NCI-H69 (cell line): ENCODE measurements around the gene BTG3.

Experiments
- DNase-seq: peaks from one replicate; lab custom pipeline; 2025; lab: John Stamatoyannopoulos, UW

Gene BTG3, protein sequence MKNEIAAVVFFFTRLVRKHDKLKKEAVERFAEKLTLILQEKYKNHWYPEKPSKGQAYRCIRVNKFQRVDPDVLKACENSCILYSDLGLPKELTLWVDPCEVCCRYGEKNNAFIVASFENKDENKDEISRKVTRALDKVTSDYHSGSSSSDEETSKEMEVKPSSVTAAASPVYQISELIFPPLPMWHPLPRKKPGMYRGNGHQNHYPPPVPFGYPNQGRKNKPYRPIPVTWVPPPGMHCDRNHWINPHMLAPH

DNA sequence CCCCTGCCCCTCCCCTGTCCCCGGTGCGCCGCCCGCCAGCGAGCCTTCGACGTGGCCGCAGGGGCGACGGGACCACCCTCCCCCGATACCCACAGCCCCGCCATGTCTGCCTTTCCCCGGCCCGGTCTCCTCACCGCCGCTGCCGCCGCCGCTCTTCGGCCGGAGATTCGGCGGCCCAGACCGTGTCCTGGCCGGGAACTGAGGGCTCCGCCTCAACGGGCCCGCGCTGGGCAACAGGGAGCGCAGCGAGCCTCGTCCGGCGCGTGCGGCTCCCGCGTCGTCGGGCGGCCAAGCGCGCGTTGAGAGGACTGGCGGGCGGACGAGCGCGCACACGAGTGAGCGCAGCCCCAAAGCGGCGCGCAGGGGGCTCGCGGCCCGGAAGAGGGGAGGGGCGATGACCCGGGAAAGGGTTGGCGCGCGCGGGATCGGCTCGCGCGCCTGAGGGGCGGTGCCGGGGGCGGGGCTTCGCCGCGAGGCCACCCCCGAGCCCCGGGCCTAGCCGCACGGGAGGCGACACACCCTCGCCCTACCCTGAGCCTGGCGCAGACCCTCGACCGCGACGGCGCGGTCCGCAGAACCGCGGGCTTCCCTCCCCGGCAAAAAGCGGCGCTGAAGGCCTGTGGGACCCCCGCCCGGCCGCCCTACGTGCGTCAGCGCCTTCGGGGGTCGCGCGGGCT lies at the start of gene BTG3:
TSS of gene BTG3 (minus strand) at position 337 of the 677 bp plus-strand sequence. CDS start 3,757 bp downstream, outside the sequence.
- DNase-seq: peak; percentile 98

DNA sequence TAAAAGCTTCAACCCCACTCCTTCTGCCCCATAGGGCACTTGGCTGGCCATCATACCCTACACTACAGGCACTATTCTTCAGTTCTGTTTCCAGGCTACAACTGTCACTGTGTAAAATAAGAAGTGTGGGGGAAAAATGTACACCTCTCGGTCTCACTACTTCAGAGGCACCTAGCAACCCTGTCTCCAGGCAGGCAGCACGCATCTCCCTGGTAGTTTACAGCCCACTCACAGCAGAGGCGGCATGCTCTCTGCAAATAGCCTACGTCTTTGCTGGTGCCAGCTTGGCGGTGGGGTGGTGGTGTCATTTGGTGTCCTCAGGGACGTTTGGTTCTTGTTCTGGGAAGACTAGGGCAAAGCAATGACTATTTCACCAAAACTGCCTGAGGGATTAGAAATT lies 48.2 kb upstream of the BTG3 start:
- peak; percentile 48 for DNase-seq

DNA sequence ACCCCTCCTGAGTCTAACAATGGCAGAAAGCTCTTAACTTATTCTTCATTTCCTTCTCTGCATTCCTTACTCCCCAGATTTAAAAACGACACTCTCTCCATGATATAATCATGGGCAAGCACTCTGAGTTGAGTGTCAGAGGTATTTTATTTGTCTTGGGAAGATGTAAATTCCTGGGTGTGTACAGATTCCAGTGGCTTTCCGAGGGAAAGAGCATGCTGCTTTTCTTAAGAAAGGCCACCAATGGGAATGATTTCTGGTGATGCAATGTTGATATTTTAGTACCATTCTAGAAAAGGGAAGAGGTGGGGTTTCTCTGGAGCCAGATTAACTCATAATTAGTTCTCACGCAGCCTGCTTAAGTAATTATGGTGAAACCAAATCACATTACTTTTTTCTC lies 47.8 kb upstream of the BTG3 start:
- peak; percentile 51 for DNase-seq

DNA sequence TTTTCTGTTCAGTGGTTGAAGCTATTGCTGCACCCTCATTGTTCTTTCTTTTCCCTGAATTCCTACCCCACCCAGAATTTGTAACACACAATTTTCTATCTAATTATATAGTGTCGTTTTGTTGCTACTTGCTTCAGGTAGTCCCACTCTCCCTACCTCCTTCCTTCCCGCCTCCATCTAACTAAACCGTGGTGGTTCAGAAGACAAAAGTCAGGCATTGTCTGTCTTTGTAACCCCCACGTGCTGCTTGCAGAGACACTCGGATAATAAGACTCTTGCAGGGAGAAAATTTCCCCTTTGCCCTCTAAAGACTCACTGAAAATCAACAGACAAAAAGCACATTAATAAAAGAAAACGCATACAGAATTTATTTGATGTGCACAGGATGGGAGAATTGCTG lies 46.2 kb upstream of the BTG3 start:
- DNase-seq: peak; percentile 77

DNA sequence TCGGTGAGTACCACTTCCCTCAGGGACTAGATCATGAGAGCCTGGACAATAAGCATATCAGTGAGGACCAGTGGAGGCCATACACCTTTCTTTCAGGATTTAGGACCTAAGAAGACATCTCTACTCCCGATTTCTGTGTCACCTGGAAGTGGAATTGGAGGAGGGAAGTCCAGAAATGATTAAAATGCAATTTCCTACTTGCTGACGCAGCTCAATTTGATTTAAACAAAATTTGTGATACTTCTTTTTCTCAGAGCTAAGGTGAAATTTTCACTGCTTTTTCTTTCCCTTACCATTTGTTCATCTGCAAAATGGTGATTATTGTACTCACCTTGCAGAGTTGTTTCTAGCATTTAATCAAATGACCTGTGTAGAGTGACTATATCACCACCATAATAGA lies 38.8 kb upstream of the BTG3 start:
- DNase-seq: no peak

DNA sequence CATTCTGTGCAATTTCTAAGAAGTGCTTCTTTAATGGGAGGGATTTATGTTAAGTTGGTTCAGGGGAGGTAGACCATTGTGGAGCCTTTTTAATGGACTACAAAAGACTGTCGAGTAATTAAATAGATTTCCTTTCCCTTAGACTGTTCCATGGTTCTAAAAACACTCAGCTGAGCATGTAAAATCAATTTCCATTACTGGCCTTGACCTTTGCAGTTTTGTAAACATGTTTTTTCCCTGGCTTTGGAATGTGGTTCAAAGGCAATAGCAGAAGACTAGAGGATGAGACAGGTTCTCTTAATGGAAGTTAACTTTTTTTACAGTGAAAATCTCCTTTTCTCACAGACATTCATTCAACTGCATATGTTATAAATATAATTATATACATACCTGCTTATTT lies 37.6 kb upstream of the BTG3 start:
- DNase-seq: peak; percentile 64

DNA sequence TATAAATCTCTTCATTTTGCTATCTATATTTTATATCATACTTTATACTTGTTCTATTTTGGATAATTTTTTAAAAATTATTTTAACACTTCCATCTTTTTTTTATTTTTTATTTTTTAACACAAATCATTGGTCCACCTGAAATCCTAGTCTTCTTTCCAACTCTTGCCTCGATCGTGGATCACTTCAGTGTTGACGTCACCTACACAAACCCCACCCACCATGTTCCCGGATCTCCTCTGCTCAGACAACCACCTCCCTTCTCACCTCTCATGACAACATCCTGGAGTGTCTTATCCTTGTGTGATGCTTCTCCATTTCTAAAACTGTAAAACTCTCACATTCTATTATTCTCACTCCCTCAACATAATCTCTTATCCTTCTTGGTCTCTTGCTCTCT lies 34.1 kb upstream of the BTG3 start:
- DNase-seq: no peak

DNA sequence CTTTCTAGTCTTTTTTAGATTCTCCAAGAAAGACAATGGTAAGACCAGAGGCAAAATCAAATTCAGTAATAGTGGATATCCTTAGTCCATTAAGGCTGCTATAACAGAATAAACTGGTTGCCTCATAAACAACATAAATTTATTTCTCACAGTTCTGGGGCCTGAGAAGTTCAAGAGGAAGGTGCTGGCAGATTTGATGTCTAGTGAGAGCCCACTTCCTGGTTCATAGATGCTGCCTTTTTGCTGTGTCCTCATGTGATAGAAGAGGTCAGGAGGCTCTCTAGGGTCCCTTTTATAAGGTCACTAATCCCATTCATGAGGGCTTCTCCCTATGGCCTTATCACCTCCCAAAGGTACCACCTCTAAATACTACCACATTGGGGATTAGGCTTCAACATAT lies 31.5 kb upstream of the BTG3 start:
- DNase-seq: no peak

DNA sequence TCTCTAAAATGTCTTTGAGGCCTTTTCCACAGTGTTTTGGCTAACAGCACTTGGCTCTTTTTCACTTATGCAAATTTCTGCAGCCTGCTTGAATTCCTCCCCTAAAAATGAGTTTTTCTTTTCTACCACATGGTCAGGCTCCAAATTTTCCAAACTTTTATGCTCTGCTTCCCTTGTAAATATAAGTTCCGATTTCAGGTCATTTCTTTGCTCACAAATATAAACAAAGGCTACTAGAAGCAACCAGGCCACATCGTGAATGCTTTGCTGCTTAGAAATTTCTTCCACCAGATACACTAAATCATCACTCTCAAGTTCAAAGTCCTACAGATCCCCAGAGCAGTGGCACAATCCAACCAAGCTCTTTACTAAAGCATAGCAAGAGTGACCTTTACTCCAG lies 28.1 kb upstream of the BTG3 start:
- no peak for DNase-seq

DNA sequence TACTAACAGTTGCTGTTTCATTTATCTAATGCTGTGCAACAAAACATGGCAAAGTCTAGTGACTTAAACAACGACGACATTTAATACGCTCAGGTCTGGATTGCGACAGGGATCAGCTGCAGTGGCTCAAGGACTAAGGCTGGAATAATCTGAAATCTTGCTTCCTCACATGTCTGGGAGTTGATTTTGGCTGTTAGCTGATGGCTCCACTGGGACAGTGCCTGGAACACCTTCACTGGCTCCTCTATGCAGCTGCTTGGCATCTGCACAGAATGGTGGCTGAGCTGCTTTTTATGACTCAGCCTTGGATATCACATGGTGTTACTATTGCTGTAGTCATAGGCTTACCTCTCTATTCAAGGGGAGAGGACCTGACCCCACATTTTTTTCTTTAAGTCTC lies 24.0 kb upstream of the BTG3 start:
- no peak for DNase-seq

DNA sequence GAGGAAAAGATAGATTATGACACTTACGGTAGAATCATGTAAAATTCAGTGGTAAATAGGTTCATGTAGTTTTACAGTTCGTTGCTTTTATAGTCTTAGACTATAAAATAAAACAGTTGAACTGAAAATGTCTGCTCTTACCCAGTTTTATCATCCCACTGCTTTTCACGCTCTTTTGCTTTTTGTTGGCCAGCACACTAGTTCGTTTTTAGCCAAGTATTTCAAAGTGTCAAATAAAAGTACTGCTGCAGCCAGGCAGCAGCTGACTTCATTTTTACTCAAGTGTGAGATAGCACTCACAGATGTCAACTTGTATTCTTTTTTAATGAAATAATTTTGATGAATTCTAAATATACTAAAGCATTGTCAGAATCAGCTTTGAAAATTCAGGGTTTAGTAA lies 18.5 kb upstream of the BTG3 start:
- no peak for DNase-seq

DNA sequence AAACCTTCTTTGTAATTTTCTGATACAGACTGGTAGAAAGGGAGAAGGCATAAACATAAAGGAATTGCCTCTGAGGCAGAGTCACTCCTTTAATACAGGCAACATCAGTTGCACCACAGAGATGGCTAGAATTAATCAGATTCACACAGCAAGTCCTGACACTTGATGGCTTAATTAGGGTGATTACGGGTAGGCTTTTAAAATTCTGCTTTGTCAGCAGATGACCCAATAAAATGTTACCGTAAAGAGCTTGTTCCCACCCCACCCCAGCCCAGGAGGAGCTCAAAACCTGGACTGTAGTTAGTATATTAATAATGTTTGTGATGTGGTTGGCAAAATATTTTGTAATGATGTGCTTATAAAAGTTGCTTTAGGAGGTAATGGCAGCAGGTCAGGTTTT lies 9.3 kb upstream of the BTG3 start:
- DNase-seq: no peak

DNA sequence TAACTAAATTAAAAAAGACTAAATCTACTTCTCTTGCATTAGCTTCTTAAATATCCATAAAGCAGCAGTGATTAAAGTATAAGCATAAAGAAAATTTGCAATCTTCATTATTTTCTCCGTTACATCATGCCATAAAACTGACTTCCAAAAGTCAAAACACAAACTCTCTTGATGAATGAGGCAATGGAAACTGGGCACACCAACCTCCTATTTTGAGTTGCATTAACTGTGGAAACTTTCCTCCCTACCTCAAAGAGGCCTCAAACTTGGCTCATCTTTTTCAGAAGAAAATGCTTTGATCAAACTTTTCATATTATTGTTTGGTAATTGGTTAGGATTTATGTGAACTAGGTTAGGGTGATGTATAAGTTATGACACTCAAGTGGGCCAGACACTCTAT lies 4.1 kb upstream of the BTG3 start:
- no peak for DNase-seq

DNA sequence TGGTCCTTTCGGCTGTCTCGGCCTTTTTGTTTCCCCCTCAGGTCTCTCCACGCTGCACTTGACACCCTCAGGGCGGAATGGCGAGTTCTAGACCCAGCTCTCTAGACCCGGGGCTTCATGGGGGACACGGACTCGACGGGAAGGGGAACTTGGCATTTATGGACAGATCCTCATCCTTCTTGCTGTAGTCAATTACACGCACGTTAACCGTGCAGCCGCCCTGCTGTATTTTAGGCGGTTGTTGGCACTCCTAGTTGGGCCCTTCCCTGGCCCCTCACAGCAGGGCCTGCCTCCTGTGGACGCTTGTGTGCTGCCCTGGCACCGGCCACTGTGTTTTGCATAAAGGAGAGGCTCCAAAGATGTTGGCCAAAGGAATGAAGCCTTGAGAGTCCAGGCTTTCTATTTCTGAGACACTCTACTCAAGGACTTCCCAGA lies 558 bp upstream of the BTG3 start:
- peak; percentile 88 for DNase-seq

DNA sequence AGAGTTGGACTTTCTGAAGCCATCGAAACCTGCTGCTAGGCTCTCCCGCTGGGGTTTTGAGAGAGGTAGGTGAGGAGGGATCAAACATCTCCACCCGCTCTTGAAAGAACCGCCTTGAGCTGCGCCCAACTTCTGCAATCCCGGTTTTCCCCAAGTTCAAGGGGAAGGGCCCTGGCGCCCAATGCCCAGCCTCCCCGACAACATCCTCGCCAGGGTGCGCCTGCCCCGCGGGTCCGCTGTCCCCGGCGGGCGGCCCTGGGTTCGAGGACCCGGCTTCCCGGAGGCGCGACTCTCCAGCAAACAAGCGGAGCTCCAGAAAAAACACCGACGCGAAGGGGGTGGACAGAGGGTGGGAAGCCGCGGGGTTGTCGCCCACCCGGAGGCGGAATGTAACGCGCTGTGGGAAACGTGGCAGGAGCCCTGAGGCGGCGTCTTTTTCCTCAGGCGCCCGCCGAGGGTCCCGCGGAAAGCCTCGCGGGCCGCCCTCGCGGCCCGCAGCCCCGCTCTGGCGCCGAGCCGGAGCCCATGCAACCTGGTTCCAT lies 607 bp downstream of the BTG3 start:
- DNase-seq: peak; percentile 75

DNA sequence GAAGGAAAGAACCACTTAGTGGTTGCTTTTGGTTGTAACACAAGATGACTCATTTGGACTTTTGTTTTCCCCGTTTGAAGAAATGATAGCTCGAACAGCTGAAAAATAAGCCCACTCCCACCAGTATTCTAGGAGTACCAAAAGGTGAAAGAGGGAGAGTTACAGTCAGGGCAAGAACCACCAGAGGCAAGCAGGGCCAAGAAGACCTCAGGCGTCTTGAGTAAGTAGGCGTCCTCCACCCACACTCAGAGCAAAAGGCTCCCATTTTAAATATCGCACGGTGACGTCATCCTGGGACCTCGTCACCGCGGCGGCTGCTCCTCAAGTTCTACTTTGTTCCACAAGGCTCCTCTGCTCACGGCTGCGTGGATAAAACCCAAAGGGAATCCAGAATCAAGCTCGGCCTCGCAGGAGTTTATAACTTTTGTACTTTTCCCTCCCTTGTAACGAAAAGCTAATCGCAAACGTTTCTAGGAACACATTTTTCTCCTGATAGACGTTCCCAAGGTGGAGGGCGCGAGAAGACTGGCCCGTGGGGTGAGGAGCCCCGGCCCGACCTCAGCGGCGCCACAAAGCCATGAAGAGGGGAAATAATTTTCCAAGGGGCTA lies 1.2 kb downstream of the BTG3 start:
- DNase-seq: peak; percentile 93

DNA sequence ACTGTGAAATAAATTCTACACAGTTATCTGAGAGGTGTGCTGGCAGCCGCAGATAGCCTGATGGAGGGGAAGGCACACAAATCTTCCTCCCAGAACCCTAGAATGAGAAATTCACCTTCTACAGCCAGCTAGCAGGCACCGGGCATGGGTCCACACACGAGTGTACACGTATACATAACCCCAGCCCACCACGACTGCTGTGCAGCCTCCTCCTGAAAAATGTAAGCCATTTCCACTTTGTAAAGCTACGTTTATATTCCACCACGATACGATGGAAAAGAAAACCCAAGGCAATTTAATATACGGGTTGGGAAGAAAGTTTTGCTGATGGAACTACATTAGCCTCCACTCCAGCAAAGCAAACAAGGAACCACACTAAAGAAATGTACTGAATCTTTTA lies 1.8 kb downstream of the BTG3 start:
- DNase-seq: peak; percentile 56

DNA sequence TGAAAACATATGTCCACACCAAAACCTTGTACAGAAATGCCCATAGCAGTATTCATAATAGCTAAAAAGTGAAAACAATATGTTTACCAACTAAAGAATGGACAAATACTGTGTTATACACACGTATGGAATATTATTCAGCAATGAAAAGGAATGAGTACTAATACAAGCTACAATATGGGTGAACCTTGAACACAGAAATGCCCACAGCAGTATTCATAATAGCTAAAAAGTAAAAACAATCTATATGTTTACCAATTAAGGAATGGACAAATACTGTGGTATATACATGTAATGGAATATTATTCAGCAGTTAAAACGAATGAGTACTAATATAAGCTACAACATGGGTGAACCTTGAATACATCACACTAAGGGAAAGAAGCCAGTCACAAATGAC lies 3.0 kb downstream of the BTG3 start:
- no peak for DNase-seq

DNA sequence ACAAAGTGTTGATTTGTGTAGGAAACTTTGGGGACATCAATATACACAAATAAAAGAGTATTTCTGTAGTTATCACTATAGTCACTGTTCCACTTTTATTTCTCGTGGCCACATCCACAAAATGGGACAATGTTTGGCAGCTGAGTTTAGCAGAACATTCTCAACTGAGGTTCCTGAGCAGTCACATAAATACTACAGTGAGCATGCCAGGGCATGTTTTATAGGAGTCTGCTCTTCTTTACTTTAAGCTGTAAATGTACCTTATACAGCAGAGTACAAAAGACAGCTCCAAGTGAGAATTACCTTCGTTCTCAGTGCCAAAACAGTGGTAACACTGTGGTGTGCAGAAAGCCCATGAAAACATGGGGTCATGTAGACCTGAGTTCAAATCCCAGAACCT lies 5.0 kb downstream of the BTG3 start:
- DNase-seq: peak; percentile 61

DNA sequence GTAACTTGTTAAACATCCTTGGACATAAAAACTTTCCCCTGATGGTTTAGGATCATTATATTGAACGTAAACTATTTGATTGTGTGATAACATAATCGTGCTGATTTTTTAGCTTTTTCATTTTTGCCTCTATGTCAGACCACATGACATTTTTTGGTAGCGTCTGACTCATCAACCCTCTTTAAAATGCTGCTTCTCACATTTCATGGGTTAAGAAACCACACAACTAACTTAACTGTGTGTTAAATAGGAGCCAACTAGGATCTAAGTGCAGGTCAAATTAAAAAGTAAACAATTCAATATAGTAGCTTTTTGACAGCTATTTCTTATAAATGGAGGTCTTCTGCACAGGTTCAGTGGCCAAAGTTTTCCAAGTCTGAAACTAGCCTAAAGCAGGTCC lies 9.8 kb downstream of the BTG3 start:
- DNase-seq: peak; percentile 27

DNA sequence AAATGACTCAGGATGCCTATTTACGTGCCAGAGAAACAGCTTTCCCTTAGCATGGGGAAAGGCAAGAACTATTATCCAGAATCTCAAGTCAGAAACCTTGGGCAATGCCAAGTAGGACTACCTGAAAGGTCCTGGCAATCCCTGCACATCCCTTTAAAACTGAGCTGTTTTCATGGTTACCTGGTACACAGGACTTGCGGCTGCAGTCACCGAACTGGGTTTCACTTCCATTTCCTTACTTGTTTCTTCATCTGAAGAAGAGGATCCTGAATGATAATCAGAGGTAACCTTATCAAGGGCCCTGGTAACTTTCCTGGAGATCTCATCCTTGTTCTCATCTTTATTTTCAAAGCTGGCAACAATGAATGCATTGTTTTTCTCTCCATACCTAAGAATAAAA lies 14.3 kb downstream of the BTG3 start:
- DNase-seq: no peak

DNA sequence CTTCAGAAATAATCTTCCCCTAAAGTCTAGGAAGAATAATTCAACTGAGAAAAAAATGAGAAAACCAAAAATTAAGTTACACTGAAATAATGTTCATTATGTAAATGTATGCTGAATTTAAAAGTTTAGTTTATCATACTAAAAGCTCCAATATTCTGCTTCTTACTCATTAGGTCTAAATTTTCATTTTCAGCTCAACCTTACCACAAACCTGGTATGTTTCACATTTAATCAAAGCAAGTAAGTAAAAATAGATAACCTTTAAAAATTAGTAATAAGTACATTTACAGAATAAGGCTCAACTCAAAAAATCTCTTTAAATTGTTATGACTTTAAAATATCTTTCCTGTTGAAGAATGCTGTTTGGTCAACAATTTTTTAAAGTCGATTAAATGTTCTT lies 15.0 kb downstream of the BTG3 start:
- DNase-seq: no peak

DNA sequence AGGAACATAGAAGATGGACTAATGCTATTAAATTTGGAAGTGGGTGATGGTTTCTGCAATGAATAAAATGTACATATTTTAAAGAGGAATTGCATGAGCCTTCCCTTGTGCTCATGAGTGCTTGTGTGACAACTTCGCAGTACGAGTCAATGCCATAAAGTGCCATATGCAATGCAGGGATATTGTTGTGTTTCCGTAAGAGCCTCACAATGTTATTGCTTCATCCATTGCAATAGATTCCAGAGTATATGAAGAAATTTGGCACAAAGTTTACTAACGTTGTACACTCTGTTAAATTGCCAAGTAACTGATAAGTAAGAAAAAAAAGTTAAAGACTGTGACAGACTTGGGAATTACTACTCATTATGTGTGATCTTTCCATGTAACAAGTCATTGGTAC lies 22.3 kb downstream of the BTG3 start:
- no peak for DNase-seq
